A673 (cell line): Measurements from ENCODE around the gene FAM131C. TPM values are rescaled to one million over a fixed set of nuclear protein-coding genes. Genes with fewer than 3 reads are reported as not detected.
"Not testable (repeated sequence)": the region's sequence is repeated elsewhere in the genome, so short reads cannot be mapped to it uniquely, and the experiment has no call there.

ENCODE experiments used
- BruUV-seq: library from RNA; stranded (reverse); fragments of 400-500 nt; replicated peaks from 2 replicates; lab custom pipeline; 2021; lab: Mats Ljungman, UMichigan
- CTCF ChIA-PET: fragments of 300-600 bp; sonication (Branson Sonifier 250); formaldehyde crosslinking; loops from one replicate; lab custom pipeline; 2022; ENCODE audit warnings: antibody characterized with exemption; lab: Charles Lee
- POLR2A ChIA-PET: fragments of 300-600 bp; sonication (Branson Sonifier 250); formaldehyde crosslinking; loops from one replicate; lab custom pipeline; 2022; ENCODE audit warnings: antibody characterized with exemption; ENCODE audit not compliant: low non-redundant PET; lab: Charles Lee
- DNase-seq: peaks from one replicate; pipeline ENCODE4 v3.0.0-alpha.2; 2015; ENCODE audit warnings: low spot score
- H3K27ac ChIP-seq: fragments of 200-600 bp; sonication (generic); 2 replicates; pipeline ENCODE4 v1.5.1; 2016; ENCODE audit warnings: mixed run types, low read depth, mild to moderate bottlenecking, mixed read lengths, antibody characterized with exemption, low read length; ENCODE audit not compliant: poor library complexity, severe bottlenecking
- H3K27me3 ChIP-seq: fragments of 200-600 bp; sonication (generic); replicated peaks from 2 replicates; pipeline ENCODE4 v1.6.1; 2017; ENCODE audit warnings: mixed run types, low read depth, mild to moderate bottlenecking, mixed read lengths, antibody characterized with exemption, low read length; ENCODE audit not compliant: insufficient read depth, poor library complexity
- H3K36me3 ChIP-seq: fragments of 200-600 bp; sonication (generic); 2 replicates; pipeline ENCODE4 v1.6.1; 2016; ENCODE audit warnings: mixed run types, mild to moderate bottlenecking, mixed read lengths, antibody characterized with exemption, low read length; ENCODE audit not compliant: insufficient read depth, poor library complexity, severe bottlenecking
- H3K4me1 ChIP-seq: fragments of 200-600 bp; sonication (generic); 2 replicates; pipeline ENCODE4 v1.6.1; 2017; ENCODE audit warnings: mixed run types, mild to moderate bottlenecking, mixed read lengths, antibody characterized with exemption, low read length; ENCODE audit not compliant: insufficient read depth, poor library complexity, severe bottlenecking
- H3K4me3 ChIP-seq: fragments of 200-600 bp; sonication (generic); 2 replicates; pipeline ENCODE4 v1.5.1; 2016; ENCODE audit warnings: low read depth, mixed run types, mild to moderate bottlenecking, mixed read lengths, low read length; ENCODE audit not compliant: poor library complexity, severe bottlenecking
- H3K9me3 ChIP-seq: fragments of 200-600 bp; sonication (generic); 2 replicates; pipeline ENCODE4 v1.6.1; 2016; ENCODE audit warnings: mixed run types, low read depth, mild to moderate bottlenecking, mixed read lengths, antibody characterized with exemption, low read length; ENCODE audit not compliant: poor library complexity, severe bottlenecking
- EZH2 ChIP-seq: fragments of 200-600 bp; sonication (generic); IDR thresholded peaks from 2 replicates; pipeline ENCODE4 v1.6.1; 2017; ENCODE audit warnings: borderline replicate concordance, low read depth, mild to moderate bottlenecking, mixed read lengths, antibody characterized with exemption, low read length; ENCODE audit not compliant: poor library complexity, severe bottlenecking
- intact Hi-C: fragments of 100-400 bp; cut with micrococcal nuclease; formaldehyde crosslinking; loops from one replicate; pipeline ENCODE4 v1.10.0; 2022; ENCODE audit not compliant: unreplicated experiment
- total RNA-seq: library from RNA; stranded (reverse); gene quantifications from 2 replicates; pipeline ENCODE4 v1.2.3, GENCODE V29; 2021
- TF ChIP-seq, protein P1 (sequence below): fragments of 300-800, 200-600 bp; sonication (generic); conservative IDR thresholded peaks from 2 replicates; pipeline ENCODE4 v1.5.1; 2017; ENCODE audit warnings: low read depth, mild to moderate bottlenecking, antibody characterized with exemption, low read length, moderate library complexity, mixed read lengths

The FAM131C gene
- total RNA-seq, 1 experiment from 2014 or later = 0.71 TPM

DNA sequence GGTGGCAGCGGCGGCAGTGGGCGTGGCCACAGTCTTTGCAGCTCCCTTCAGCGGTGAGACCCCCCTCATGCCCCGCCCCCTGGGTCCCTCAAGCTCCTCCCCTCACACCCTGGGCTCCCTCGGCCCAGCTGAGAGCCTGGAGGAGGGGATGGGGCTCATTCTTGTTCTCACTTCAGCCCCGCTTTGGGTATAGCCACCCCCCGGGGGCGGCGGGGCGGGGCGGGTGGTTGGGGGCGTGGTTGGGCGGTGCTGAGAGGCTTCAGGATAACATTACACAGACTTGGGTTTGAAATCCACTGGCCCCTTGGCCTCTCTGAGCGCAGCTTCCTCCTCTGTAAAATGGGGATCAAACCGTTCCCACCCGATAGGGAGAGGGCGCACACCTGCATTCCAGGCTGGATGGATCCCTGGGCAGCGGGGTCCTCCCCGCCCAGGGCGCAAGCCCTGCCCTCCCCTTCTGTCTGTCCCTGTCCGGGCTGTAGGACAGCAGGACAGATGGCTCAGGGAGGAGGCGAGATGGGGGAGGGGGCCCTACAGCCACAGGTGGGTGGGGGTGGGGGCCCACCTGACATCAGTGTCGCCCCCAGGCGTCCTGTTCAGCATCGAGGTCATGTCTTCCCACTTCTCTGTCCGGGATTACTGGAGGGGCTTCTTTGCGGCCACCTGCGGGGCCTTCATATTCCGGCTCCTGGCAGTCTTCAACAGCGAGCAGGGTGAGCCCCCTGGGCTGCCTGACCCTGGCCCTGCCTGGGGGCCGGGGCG lies 46.5 kb downstream of the FAM131C start:
- Histone ChIP-seq H3K9me3 (no peaks in the 10 kb centered on the region), H3K27ac (no peak overlapping the region), H3K4me3 (peak overlapping the region; percentile 28), H3K4me1 (peaks cover 7% of the 10 kb centered on the region), H3K27me3 (no peaks in the 10 kb centered on the region), H3K36me3 (no peaks in the 10 kb centered on the region)
- intact Hi-C loops = no loop called here
- peak; percentile 91 for DNase-seq
- no TSS peak for BruUV-seq
- CTCF ChIA-PET = no interaction called here
- POLR2A ChIA-PET = no interaction called here
- TF ChIP-seq, protein P1, sequence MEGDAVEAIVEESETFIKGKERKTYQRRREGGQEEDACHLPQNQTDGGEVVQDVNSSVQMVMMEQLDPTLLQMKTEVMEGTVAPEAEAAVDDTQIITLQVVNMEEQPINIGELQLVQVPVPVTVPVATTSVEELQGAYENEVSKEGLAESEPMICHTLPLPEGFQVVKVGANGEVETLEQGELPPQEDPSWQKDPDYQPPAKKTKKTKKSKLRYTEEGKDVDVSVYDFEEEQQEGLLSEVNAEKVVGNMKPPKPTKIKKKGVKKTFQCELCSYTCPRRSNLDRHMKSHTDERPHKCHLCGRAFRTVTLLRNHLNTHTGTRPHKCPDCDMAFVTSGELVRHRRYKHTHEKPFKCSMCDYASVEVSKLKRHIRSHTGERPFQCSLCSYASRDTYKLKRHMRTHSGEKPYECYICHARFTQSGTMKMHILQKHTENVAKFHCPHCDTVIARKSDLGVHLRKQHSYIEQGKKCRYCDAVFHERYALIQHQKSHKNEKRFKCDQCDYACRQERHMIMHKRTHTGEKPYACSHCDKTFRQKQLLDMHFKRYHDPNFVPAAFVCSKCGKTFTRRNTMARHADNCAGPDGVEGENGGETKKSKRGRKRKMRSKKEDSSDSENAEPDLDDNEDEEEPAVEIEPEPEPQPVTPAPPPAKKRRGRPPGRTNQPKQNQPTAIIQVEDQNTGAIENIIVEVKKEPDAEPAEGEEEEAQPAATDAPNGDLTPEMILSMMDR = no peak
- TF ChIP-seq EZH2 = no peak

- H3K4me1 ChIP-seq, DNase-seq, POLR2A ChIA-PET, H3K27me3 ChIP-seq, H3K9me3 ChIP-seq, intact Hi-C loops, H3K27ac ChIP-seq, CTCF ChIA-PET, H3K36me3 ChIP-seq, BruUV-seq: not testable (repeated sequence)
- H3K4me3 ChIP-seq = peak overlapping the region; percentile 28
These were observed 47.1 kb downstream of the FAM131C start for GRCh38 chr1:16026302-16026701.

DNA sequence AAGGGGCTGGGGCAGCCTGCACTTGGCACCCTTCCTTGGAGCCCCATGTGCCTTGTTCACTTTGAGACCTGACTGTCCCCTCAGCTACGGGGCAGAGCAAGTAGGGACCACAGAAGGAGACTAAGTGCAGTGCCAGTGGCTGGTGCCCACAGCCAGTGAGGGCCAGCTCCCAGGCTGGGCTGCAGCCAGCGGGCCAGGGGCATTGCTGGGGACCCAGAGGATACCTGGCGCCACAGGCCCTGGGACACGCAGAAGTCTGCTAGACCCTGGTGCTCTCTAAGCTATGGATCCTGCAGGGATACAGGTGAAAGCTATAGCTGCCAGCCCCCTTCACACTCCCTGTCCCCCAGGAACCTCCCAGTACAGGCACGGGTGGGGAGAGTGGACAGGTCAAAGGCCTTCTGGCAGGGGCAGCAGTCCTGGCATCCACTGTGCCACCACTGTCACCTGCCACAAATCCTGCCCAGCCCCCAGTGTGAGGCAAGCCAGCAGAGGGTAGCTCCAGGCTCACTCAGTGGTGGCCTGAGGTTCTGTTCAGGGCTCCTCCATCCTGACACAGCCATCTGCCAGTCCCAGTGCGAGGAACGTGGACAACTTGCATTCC lies 50.3 kb downstream of the FAM131C start:
- H3K4me3 ChIP-seq = no peak overlapping the region
- no peak for TF ChIP-seq EZH2
- TF ChIP-seq, protein P1 = no peak
- CTCF ChIA-PET = no interaction called here
- intact Hi-C loops = no loop called here
- no peaks in the 10 kb centered on the region for H3K27me3 ChIP-seq
- H3K9me3 ChIP-seq = no peaks in the 10 kb centered on the region
- DNase-seq = no peak
- no peak overlapping the region for H3K27ac ChIP-seq
- H3K4me1 ChIP-seq = peaks cover 7% of the 10 kb centered on the region
- H3K36me3 ChIP-seq = no peaks in the 10 kb centered on the region
- no TSS peak for BruUV-seq
- POLR2A ChIA-PET = no interaction called here
